DND-41 (cell line): ENCODE data around the gene SLC35B3.

Experiments used
- ATAC-seq: fragments of 200-7000 bp; cut with Tn5 transposase; 3 replicates; pipeline ENCODE4 v1.9.1; 2021; ENCODE audit warnings: low read depth; ENCODE audit not compliant: insufficient read depth
- DNase-seq: peaks from one replicate; pipeline ENCODE4 v3.0.0-alpha.2; 2020
- H2AFZ ChIP-seq: 2 replicates; pipeline ENCODE4 v1.6.0; 2012; ENCODE audit warnings: low read depth, low read length
- H3K27ac ChIP-seq: 2 replicates; pipeline ENCODE4 v1.5.1; 2012; ENCODE audit warnings: low read length, inconsistent platforms
- H3K27me3 ChIP-seq: fragments of 200-600 bp; sonication (generic); 2 replicates; pipeline ENCODE4 v1.6.0; 2012; ENCODE audit warnings: low read length, mild to moderate bottlenecking, inconsistent platforms; ENCODE audit not compliant: insufficient read depth, poor library complexity
- H3K36me3 ChIP-seq: 2 replicates; pipeline ENCODE4 v1.5.1; 2012; ENCODE audit warnings: low read length, inconsistent platforms; ENCODE audit not compliant: insufficient read depth
- H3K4me1 ChIP-seq: 2 replicates; pipeline ENCODE4 v1.5.1; 2012; ENCODE audit warnings: mild to moderate bottlenecking, low read length; ENCODE audit not compliant: insufficient read depth
- H3K4me2 ChIP-seq: 2 replicates; pipeline ENCODE4 v1.6.0; 2012; ENCODE audit warnings: mild to moderate bottlenecking, moderate library complexity, low read length, inconsistent platforms; ENCODE audit not compliant: insufficient read depth
- H3K4me3 ChIP-seq, 2 experiments: fragments of 200-600 bp in 1 of 2; shearing (Covaris generic) in 1 of 2; 2 replicates each; pipeline ENCODE4 v1.5.1; 2012 to 2016; ENCODE audit warnings: inconsistent platforms in 2 of 2, low read length in 2 of 2, mild to moderate bottlenecking in 2 of 2, low read depth in 1 of 2, moderate library complexity in 1 of 2
- H3K79me2 ChIP-seq: 2 replicates; pipeline ENCODE4 v1.6.0; 2012; ENCODE audit warnings: low read length, inconsistent platforms; ENCODE audit not compliant: insufficient read depth
- H3K9ac ChIP-seq: 2 replicates; pipeline ENCODE4 v1.6.0; 2012; ENCODE audit warnings: low read depth, mild to moderate bottlenecking, inconsistent platforms, low read length, moderate library complexity
- H3K9me3 ChIP-seq: 2 replicates; pipeline ENCODE4 v1.5.1; 2012; ENCODE audit warnings: low read length, moderate library complexity, mild to moderate bottlenecking, inconsistent platforms; ENCODE audit not compliant: insufficient read depth, severe bottlenecking
- H4K20me1 ChIP-seq: 2 replicates; pipeline ENCODE4 v1.6.0; 2012; ENCODE audit warnings: low read length; ENCODE audit not compliant: insufficient read depth
- CTCF ChIP-seq: IDR thresholded peaks from 2 replicates; pipeline ENCODE4 v1.5.1; 2012; ENCODE audit warnings: borderline replicate concordance, low read length, moderate library complexity, mild to moderate bottlenecking; ENCODE audit not compliant: poor library complexity, severe bottlenecking; ENCODE audit errors: extremely low read depth
- EZH2 ChIP-seq: IDR thresholded peaks from 3 replicates; pipeline ENCODE4 v1.6.1; 2012; ENCODE audit warnings: borderline replicate concordance, low read depth, mild to moderate bottlenecking, moderate library complexity, low read length, inconsistent platforms; ENCODE audit not compliant: severe bottlenecking

Gene SLC35B3

GRCh38 chr6:8476656-8477055 lies 41.3 kb upstream of the SLC35B3 start:
- Histone ChIP-seq H3K27ac (no peak overlapping the region), H3K27me3 (no peaks in the 10 kb centered on the region), H3K4me2 (no peak overlapping the region), H3K4me3 (no peak overlapping the region), H4K20me1 (no peaks in the 10 kb centered on the region), H3K36me3 (no peaks in the 10 kb centered on the region), H3K9me3 (no peaks in the 10 kb centered on the region), H3K79me2 (no peaks in the 10 kb centered on the region), H3K4me1 (no peaks in the 10 kb centered on the region), H2AFZ (no peak overlapping the region), H3K9ac (no peak overlapping the region)
- no peak for DNase-seq
- no peak for TF ChIP-seq CTCF
- TF ChIP-seq EZH2 = no peak
- no peak for ATAC-seq

- Histone ChIP-seq H3K4me1 (no peaks in the 10 kb centered on the region), H3K36me3 (no peaks in the 10 kb centered on the region), H3K9ac (no peak overlapping the region), H3K79me2 (no peaks in the 10 kb centered on the region), H3K9me3 (no peaks in the 10 kb centered on the region), H3K4me2 (no peak overlapping the region), H4K20me1 (no peaks in the 10 kb centered on the region), H3K27me3 (no peaks in the 10 kb centered on the region), H3K27ac (no peak overlapping the region), H3K4me3 (no peak overlapping the region), H2AFZ (no peak overlapping the region)
- ATAC-seq (no peak), DNase-seq (no peak)
- TF ChIP-seq CTCF (no peak), EZH2 (no peak)
These were observed 33.4 kb upstream of the SLC35B3 start for GRCh38 chr6:8468552-8469356.

- H3K79me2 ChIP-seq = no peaks in the 10 kb centered on the region
- DNase-seq = no peak
- no peaks in the 10 kb centered on the region for H3K4me1 ChIP-seq
- H3K4me2 ChIP-seq = no peak overlapping the region
- H3K27ac ChIP-seq = no peak overlapping the region
- H2AFZ ChIP-seq = no peak overlapping the region
- H3K9me3 ChIP-seq = no peaks in the 10 kb centered on the region
- no peak for ATAC-seq
- no peaks in the 10 kb centered on the region for H4K20me1 ChIP-seq
- H3K36me3 ChIP-seq = no peaks in the 10 kb centered on the region
- no peaks in the 10 kb centered on the region for H3K27me3 ChIP-seq
- H3K4me3 ChIP-seq = no peak overlapping the region
- TF ChIP-seq CTCF (no peak), EZH2 (no peak)
- H3K9ac ChIP-seq = no peak overlapping the region
These were observed 27.3 kb upstream of the SLC35B3 start for GRCh38 chr6:8462694-8463093.
